Measurements from ENCODE around the gene SYPL1. TPM values are rescaled to one million over a fixed set of nuclear protein-coding genes. Genes with fewer than 3 reads are reported as not detected.
A peak's percentile ranks its signal among the peaks of the same experiment; 100 is the strongest.

SYPL1 gene
- total RNA-seq, 2 donors from 2014 or later: 68.5 to 89.1 TPM

GRCh38 chr7:106134241-106134640 lies 22.1 kb upstream of the SYPL1 start:
- peaks cover 0 to 9% of the 10 kb centered on the region in 2 donors for H3K4me1 ChIP-seq
- H3K4me3 ChIP-seq: no peak overlapping the region
- TF ChIP-seq CTCF (IDR thresholded peaks at IDR 0.05): no peak
- no peaks in the 10 kb centered on the region for H3K27me3 ChIP-seq
- DNase-seq (ENCODE audit: low spot score): no peak
- H3K27ac ChIP-seq: no peak overlapping the region
- no peaks in the 10 kb centered on the region for H3K36me3 ChIP-seq
- H3K9me3 ChIP-seq: no peaks in the 10 kb centered on the region

- Histone ChIP-seq H3K9me3 (no peaks in the 10 kb centered on the region), H3K4me1 (peaks cover 0 to 22% of the 10 kb centered on the region in 2 donors), H3K27me3 (no peaks in the 10 kb centered on the region), H3K4me3 (no peak overlapping the region), H3K36me3 (no peaks in the 10 kb centered on the region), H3K27ac (peak overlapping the region in 1 of 2 donors; percentile 58)
- no peak for DNase-seq (ENCODE audit: low spot score)
- TF ChIP-seq CTCF (IDR thresholded peaks at IDR 0.05): no peak
Measured at GRCh38 chr7:106129291-106129690, 17.2 kb upstream of the SYPL1 start.

GRCh38 chr7:106128836-106129235 lies 16.7 kb upstream of the SYPL1 start:
- Histone ChIP-seq H3K9me3 (no peaks in the 10 kb centered on the region), H3K4me1 (peaks cover 0 to 22% of the 10 kb centered on the region in 2 donors), H3K36me3 (no peaks in the 10 kb centered on the region), H3K27me3 (no peaks in the 10 kb centered on the region), H3K27ac (peak overlapping the region in 1 of 2 donors; percentile 58), H3K4me3 (no peak overlapping the region)
- DNase-seq (ENCODE audit: low spot score): no peak
- TF ChIP-seq CTCF (IDR thresholded peaks at IDR 0.05): no peak

- Histone ChIP-seq H3K27ac (no peak overlapping the region), H3K4me1 (peaks cover 0 to 22% of the 10 kb centered on the region in 2 donors), H3K9me3 (no peaks in the 10 kb centered on the region), H3K27me3 (no peaks in the 10 kb centered on the region), H3K4me3 (no peak overlapping the region), H3K36me3 (no peaks in the 10 kb centered on the region)
- no peak for DNase-seq (ENCODE audit: low spot score)
- TF ChIP-seq CTCF (IDR thresholded peaks at IDR 0.05): no peak
Measured at GRCh38 chr7:106127984-106128780, 16.1 kb upstream of the SYPL1 start.

- Histone ChIP-seq H3K27ac (peak overlapping the region in 1 of 2 donors; percentile 48), H3K4me1 (peaks cover 0 to 29% of the 10 kb centered on the region in 2 donors), H3K27me3 (no peaks in the 10 kb centered on the region), H3K9me3 (no peaks in the 10 kb centered on the region), H3K4me3 (no peak overlapping the region), H3K36me3 (no peaks in the 10 kb centered on the region)
- no peak for DNase-seq (ENCODE audit: low spot score)
- no peak for TF ChIP-seq CTCF (IDR thresholded peaks at IDR 0.05)
Measured at GRCh38 chr7:106126170-106126938, 14.2 kb upstream of the SYPL1 start.

Measured in right atrium auricular region (tissue), 2 donors.